T-cell (primary cell): ENCODE data around the gene SLC2A9. TPM values are rescaled to one million over a fixed set of nuclear protein-coding genes. Genes with fewer than 3 reads are reported as not detected.

ENCODE experiments used
- ATAC-seq, 4 experiments: fragments of 200-7000 bp in 3 of 4; fragments of 150-1000 bp in 1 of 4; cut with Tn5 transposase; replicated peaks in 1 of 4; 1 replicate in 3 of 4; 2 replicates in 1 of 4; pipeline ENCODE4 v1.10.0; 2021; ENCODE audit warnings: moderate library complexity in 3 of 4, mild to moderate bottlenecking in 2 of 4, moderate number of reproducible peaks in 1 of 4
- CTCF ChIA-PET, 2 donors: fragments of 300-600 bp; sonication (Branson Sonifier 250); formaldehyde crosslinking; loops; one replicate each; lab custom pipeline; 2022; ENCODE audit warnings: antibody characterized with exemption in 2 of 2; lab: Charles Lee
- POLR2A ChIA-PET, 2 donors: fragments of 300-600 bp; sonication (Branson Sonifier 250); formaldehyde crosslinking; loops; one replicate each; lab custom pipeline; 2022; ENCODE audit warnings: antibody characterized with exemption in 2 of 2; lab: Charles Lee
- DNase-seq, 35 experiments: peaks; one replicate each; pipeline versions ENCODE4 v3.0.0 to v3.0.0-alpha.2; 2013 to 2023
- H3K27ac ChIP-seq: one replicate; pipeline ENCODE4 v1.5.1; 2013; ENCODE audit warnings: low read length
- H3K27me3 ChIP-seq, 2 experiments: replicated peaks in 1 of 2; 1 replicate in 1 of 2; 2 replicates in 1 of 2; pipeline versions ENCODE4 v1.6.1 to v1.7.0; 2013; ENCODE audit warnings: low read length in 1 of 2, mixed read lengths in 1 of 2; ENCODE audit not compliant: control insufficient read depth in 2 of 2, insufficient read depth in 2 of 2; ENCODE audit errors: extremely low read depth in 1 of 2
- H3K36me3 ChIP-seq, 2 donors: 1 replicate in 1 of 2; 2 replicates in 1 of 2; pipeline versions ENCODE4 v1.6.1 to v1.7.0; 2013; ENCODE audit warnings: low read length in 1 of 2; ENCODE audit not compliant: control insufficient read depth in 2 of 2, insufficient read depth in 1 of 2; ENCODE audit errors: extremely low read depth in 1 of 2
- H3K4me1 ChIP-seq, 2 experiments: 1 replicate in 1 of 2; 2 replicates in 1 of 2; pipeline versions ENCODE4 v1.6.1 to v1.7.0; 2013; ENCODE audit warnings: low read length in 2 of 2, mixed read lengths in 1 of 2; ENCODE audit not compliant: insufficient read depth in 2 of 2, control insufficient read depth in 1 of 2; ENCODE audit errors: extremely low read depth in 1 of 2
- H3K4me3 ChIP-seq, 2 donors: 1 replicate in 1 of 2; 2 replicates in 1 of 2; pipeline versions ENCODE4 v1.5.1 to v1.7.0; 2013; ENCODE audit warnings: mild to moderate bottlenecking in 2 of 2, low read length in 1 of 2, moderate library complexity in 1 of 2; ENCODE audit not compliant: control insufficient read depth in 1 of 2; ENCODE audit errors: extremely low read depth in 1 of 2
- H3K9me3 ChIP-seq: 2 replicates; pipeline ENCODE4 v1.7.0; 2013
- H3K27ac Mint-ChIP-seq, 2 donors: one replicate each; pipeline ENCODE4 v1.8.0; 2020 to 2021; ENCODE audit warnings: mild to moderate bottlenecking in 2 of 2, mixed read lengths in 2 of 2
- H3K27me3 Mint-ChIP-seq, 2 donors: one replicate each; pipeline ENCODE4 v1.8.0; 2021 to 2022; ENCODE audit warnings: mixed read lengths in 2 of 2
- H3K36me3 Mint-ChIP-seq: one replicate; pipeline ENCODE4 v1.8.0; 2021; ENCODE audit warnings: mixed read lengths
- H3K4me1 Mint-ChIP-seq, 3 donors: one replicate each; pipeline ENCODE4 v1.8.0; 2020 to 2022; ENCODE audit warnings: mixed read lengths in 3 of 3, mild to moderate bottlenecking in 1 of 3
- H3K4me3 Mint-ChIP-seq, 3 donors: one replicate each; pipeline ENCODE4 v1.8.0; 2020 to 2022; ENCODE audit warnings: mild to moderate bottlenecking in 3 of 3, mixed read lengths in 3 of 3, moderate library complexity in 3 of 3
- H3K9me3 Mint-ChIP-seq, 3 donors: one replicate each; pipeline ENCODE4 v1.8.0; 2020 to 2022; ENCODE audit warnings: mixed read lengths in 3 of 3
- WGBS: methylation state at CpG from one replicate; pipeline ENCODE4 v1.1.5; 2013; ENCODE audit warnings: missing lambda C conversion rate; ENCODE audit not compliant: insufficient coverage; 5-methylcytosine and 5-hydroxymethylcytosine counted together
- total RNA-seq, 35 experiments: library from RNA in 6 of 35; stranded (reverse) in 6 of 35; fragments of 120-200 nt in 1 of 35; gene quantifications; one replicate each; pipeline versions ENCODE4 v1.2.1 to v1.2.4 and lab custom pipeline; 2013 to 2026

Gene SLC2A9
- total RNA-seq, 5 donors from 2014 or later (not counting 1 experiment from before 2014, with no cell fraction given): 3.0 to 5.2 (median 4.4) TPM

- H3K27ac ChIP-seq: no peak overlapping the region
- CTCF ChIA-PET: no interaction called here
- WGBS: 72% methylated on average over 2 of the region's 5 CpGs
- no peaks in the 10 kb centered on the region for H3K9me3 ChIP-seq
- Mint-ChIP-seq H3K36me3 (no peaks in the 10 kb centered on the region), H3K27ac (no peak overlapping the region), H3K4me3 (no peak overlapping the region), H3K4me1 (no peaks in the 10 kb centered on the region), H3K27me3 (no peaks in the 10 kb centered on the region), H3K9me3 (no peaks in the 10 kb centered on the region)
- H3K4me1 ChIP-seq: no peaks in the 10 kb centered on the region
- H3K27me3 ChIP-seq: peaks cover 0 to 5% of the 10 kb centered on the region in 2 experiments
- DNase-seq (no peak), ATAC-seq (no peak)
- no peaks in the 10 kb centered on the region for H3K36me3 ChIP-seq
- H3K4me3 ChIP-seq: no peak overlapping the region
- POLR2A ChIA-PET: no interaction called here
Measured at GRCh38 chr4:9942139-9942538, 79.2 kb downstream of the SLC2A9 start.

GRCh38 chr4:9940041-9940440 lies 81.3 kb downstream of the SLC2A9 start:
- no peak for ATAC-seq
- CTCF ChIA-PET: no interaction called here

GRCh38 chr4:9938933-9939332 lies 82.4 kb downstream of the SLC2A9 start:
- WGBS: 86% methylated on average over 1 of the region's 5 CpGs
- Histone ChIP-seq H3K27ac (no peak overlapping the region), H3K4me3 (no peak overlapping the region), H3K9me3 (no peaks in the 10 kb centered on the region), H3K4me1 (no peaks in the 10 kb centered on the region), H3K27me3 (peaks cover 0 to 5% of the 10 kb centered on the region in 2 experiments), H3K36me3 (no peaks in the 10 kb centered on the region)
- H3K4me1 Mint-ChIP-seq: no peaks in the 10 kb centered on the region
- H3K4me3 Mint-ChIP-seq: no peak overlapping the region
- ChIA-PET CTCF (no interaction called here), POLR2A (no interaction called here)
- no peak for ATAC-seq
- no peak overlapping the region for H3K27ac Mint-ChIP-seq
- no peak for DNase-seq
- H3K36me3 Mint-ChIP-seq: no peaks in the 10 kb centered on the region
- no peaks in the 10 kb centered on the region for H3K9me3 Mint-ChIP-seq
- no peaks in the 10 kb centered on the region for H3K27me3 Mint-ChIP-seq

More at GRCh38 chr4:9940041-9940440, 81.3 kb downstream of the SLC2A9 start:
- POLR2A ChIA-PET: no interaction called here
- H3K36me3 ChIP-seq: no peaks in the 10 kb centered on the region
- no peaks in the 10 kb centered on the region for H3K9me3 ChIP-seq
- DNase-seq: no peak
- Mint-ChIP-seq H3K27ac (no peak overlapping the region), H3K27me3 (no peaks in the 10 kb centered on the region), H3K9me3 (no peaks in the 10 kb centered on the region), H3K36me3 (no peaks in the 10 kb centered on the region), H3K4me3 (no peak overlapping the region), H3K4me1 (no peaks in the 10 kb centered on the region)
- 92% methylated on average over 3 of the region's 5 CpGs for WGBS
- peaks cover 0 to 5% of the 10 kb centered on the region in 2 experiments for H3K27me3 ChIP-seq
- no peak overlapping the region for H3K27ac ChIP-seq
- H3K4me3 ChIP-seq: no peak overlapping the region
- H3K4me1 ChIP-seq: no peaks in the 10 kb centered on the region

GRCh38 chr4:9937078-9937477 lies 84.2 kb downstream of the SLC2A9 start:
- no peaks in the 10 kb centered on the region for H3K36me3 Mint-ChIP-seq
- H3K9me3 ChIP-seq: no peaks in the 10 kb centered on the region
- no peaks in the 10 kb centered on the region for H3K36me3 ChIP-seq
- H3K4me1 ChIP-seq: no peaks in the 10 kb centered on the region
- H3K9me3 Mint-ChIP-seq: no peaks in the 10 kb centered on the region
- ChIA-PET CTCF (no interaction called here), POLR2A (no interaction called here)
- peaks cover 0 to 3% of the 10 kb centered on the region in 2 experiments for H3K27me3 ChIP-seq
- no peak overlapping the region for H3K4me3 Mint-ChIP-seq
- H3K4me3 ChIP-seq: no peak overlapping the region
- H3K27ac ChIP-seq: no peak overlapping the region
- no peaks in the 10 kb centered on the region for H3K4me1 Mint-ChIP-seq
- no peaks in the 10 kb centered on the region for H3K27me3 Mint-ChIP-seq
- H3K27ac Mint-ChIP-seq: no peak overlapping the region
- no CpG with 5 or more reads among the region's 6 CpGs for WGBS
- DNase-seq: no peak
- ATAC-seq: no peak

- Histone ChIP-seq H3K4me3 (no peak overlapping the region), H3K27ac (no peak overlapping the region), H3K4me1 (no peaks in the 10 kb centered on the region), H3K36me3 (no peaks in the 10 kb centered on the region), H3K9me3 (no peaks in the 10 kb centered on the region), H3K27me3 (no peaks in the 10 kb centered on the region)
- Mint-ChIP-seq H3K27me3 (no peaks in the 10 kb centered on the region), H3K36me3 (no peaks in the 10 kb centered on the region), H3K4me3 (no peak overlapping the region), H3K9me3 (no peaks in the 10 kb centered on the region), H3K27ac (no peak overlapping the region), H3K4me1 (no peaks in the 10 kb centered on the region)
- ChIA-PET CTCF (no interaction called here), POLR2A (no interaction called here)
- ATAC-seq (no peak), DNase-seq (no peak)
- WGBS: 93% methylated on average over 3 of the region's 5 CpGs
Measured at GRCh38 chr4:9936129-9936644, 85.1 kb downstream of the SLC2A9 start.

- H3K36me3 Mint-ChIP-seq: no peaks in the 10 kb centered on the region
- no peaks in the 10 kb centered on the region for H3K4me1 Mint-ChIP-seq
- DNase-seq (no peak), ATAC-seq (no peak)
- H3K9me3 Mint-ChIP-seq: no peaks in the 10 kb centered on the region
- ChIA-PET CTCF (no interaction called here), POLR2A (no interaction called here)
- H3K4me3 Mint-ChIP-seq: no peak overlapping the region
- peaks cover 0 to 3% of the 10 kb centered on the region in 2 donors for H3K27me3 Mint-ChIP-seq
- no peak overlapping the region for H3K4me3 ChIP-seq
- H3K27ac Mint-ChIP-seq: no peak overlapping the region
- H3K27me3 ChIP-seq: no peaks in the 10 kb centered on the region
- no peaks in the 10 kb centered on the region for H3K36me3 ChIP-seq
- 88% methylated on average over 1 of the region's 1 CpG for WGBS
- no peaks in the 10 kb centered on the region for H3K4me1 ChIP-seq
- no peak overlapping the region for H3K27ac ChIP-seq
- H3K9me3 ChIP-seq: no peaks in the 10 kb centered on the region
Measured at GRCh38 chr4:9933956-9934355, 87.3 kb downstream of the SLC2A9 start.

GRCh38 chr4:9933184-9933583 lies 88.1 kb downstream of the SLC2A9 start:
- Mint-ChIP-seq H3K9me3 (no peaks in the 10 kb centered on the region), H3K27ac (no peak overlapping the region), H3K4me1 (no peaks in the 10 kb centered on the region), H3K4me3 (no peak overlapping the region), H3K36me3 (no peaks in the 10 kb centered on the region), H3K27me3 (peaks cover 0 to 3% of the 10 kb centered on the region in 2 donors)
- no CpG with 5 or more reads among the region's 4 CpGs for WGBS
- Histone ChIP-seq H3K27ac (no peak overlapping the region), H3K36me3 (no peaks in the 10 kb centered on the region), H3K4me3 (no peak overlapping the region), H3K27me3 (no peaks in the 10 kb centered on the region), H3K9me3 (no peaks in the 10 kb centered on the region), H3K4me1 (no peaks in the 10 kb centered on the region)
- no peak for DNase-seq
- ChIA-PET CTCF (no interaction called here), POLR2A (no interaction called here)
- ATAC-seq: no peak
